Retinal pigment epithelial cell (primary cell): ENCODE measurements around the gene FAM20C.
A peak's percentile ranks its signal among the peaks of the same experiment; 100 is the strongest.

Source experiments
- DNase-seq: peaks from one replicate; pipeline ENCODE4 v3.0.0-alpha.2; 2010; ENCODE audit warnings: low read depth
- H3K4me3 ChIP-seq: 2 replicates; pipeline ENCODE4 v1.5.1; 2011; ENCODE audit warnings: mild to moderate bottlenecking, low read length, control low read depth, moderate library complexity
- CTCF ChIP-seq: conservative IDR thresholded peaks from 2 replicates; pipeline ENCODE4 v1.5.1; 2011; ENCODE audit warnings: low read depth, low read length, control low read depth, inconsistent platforms

The FAM20C gene

GRCh38 chr7:189719-190118 is 2.7 kb upstream of the FAM20C start:
- no peak for DNase-seq
- TF ChIP-seq CTCF, result no peak
- H3K4me3 ChIP-seq, result no peak overlapping the region

- no peak for DNase-seq
- no peak for TF ChIP-seq CTCF
These were observed 2.2 kb upstream of the FAM20C start for GRCh38 chr7:190196-190595.

GRCh38 chr7:191105-191980 is 1.0 kb upstream of the FAM20C start:
- H3K4me3 ChIP-seq, result peak overlapping the region; percentile 35
- peak; percentile 43 for DNase-seq
- no peak for TF ChIP-seq CTCF

More at GRCh38 chr7:190196-190595, 2.2 kb upstream of the FAM20C start:
- no peak overlapping the region for H3K4me3 ChIP-seq

GRCh38 chr7:192701-193480 is 520 bp downstream of the FAM20C start:
- DNase-seq, result no peak
- peak overlapping the region; percentile 76 for H3K4me3 ChIP-seq
- TF ChIP-seq CTCF, result no peak

- H3K4me3 ChIP-seq, result peak overlapping the region; percentile 76
These were observed 1.3 kb downstream of the FAM20C start for GRCh38 chr7:193481-194251.

More at GRCh38 chr7:193481-194251, 1.3 kb downstream of the FAM20C start:
- DNase-seq, result no peak
- TF ChIP-seq CTCF, result no peak
